ENCODE measurements around the gene ELAVL3.
"Not testable (repeated sequence)": the region's sequence is repeated elsewhere in the genome, so short reads cannot be mapped to it uniquely, and the experiment has no call there.

The ELAVL3 gene

GRCh38 chr19:11457831-11458230, 23.0 kb downstream of the ELAVL3 start:
- Mint-ChIP-seq H3K27ac (no peak overlapping the region), H3K9me3 (no peaks in the 10 kb centered on the region), H3K36me3 (ENCODE audit: low read depth) (no peaks in the 10 kb centered on the region), H3K27me3 (ENCODE audit: low read depth) (no peaks in the 10 kb centered on the region), H3K4me3 (no peak overlapping the region), H3K4me1 (ENCODE audit: low read depth) (no peaks in the 10 kb centered on the region)

- Mint-ChIP-seq H3K9me3 (no peaks in the 10 kb centered on the region), H3K4me3 (no peak overlapping the region), H3K27me3 (ENCODE audit: low read depth) (no peaks in the 10 kb centered on the region), H3K27ac (no peak overlapping the region), H3K4me1 (ENCODE audit: low read depth) (no peaks in the 10 kb centered on the region), H3K36me3 (ENCODE audit: low read depth) (no peaks in the 10 kb centered on the region)
Measured at GRCh38 chr19:11457115-11457514, 23.7 kb downstream of the ELAVL3 start.

GRCh38 chr19:11456659-11457058, 24.2 kb downstream of the ELAVL3 start:
- H3K4me1 Mint-ChIP-seq (ENCODE audit: low read depth), result no peaks in the 10 kb centered on the region
- no peak overlapping the region for H3K27ac Mint-ChIP-seq
- no peak overlapping the region for H3K4me3 Mint-ChIP-seq
- no peaks in the 10 kb centered on the region for H3K27me3 Mint-ChIP-seq (ENCODE audit: low read depth)
- no peaks in the 10 kb centered on the region for H3K36me3 Mint-ChIP-seq (ENCODE audit: low read depth)
- no peaks in the 10 kb centered on the region for H3K9me3 Mint-ChIP-seq

- H3K4me3 Mint-ChIP-seq; H3K27ac Mint-ChIP-seq; H3K9me3 Mint-ChIP-seq; H3K36me3 Mint-ChIP-seq (ENCODE audit: low read depth); H3K27me3 Mint-ChIP-seq (ENCODE audit: low read depth); H3K4me1 Mint-ChIP-seq (ENCODE audit: low read depth): not testable (repeated sequence)
Measured at GRCh38 chr19:11455233-11455554, 25.7 kb downstream of the ELAVL3 start.

- Mint-ChIP-seq H3K36me3 (ENCODE audit: low read depth) (no peaks in the 10 kb centered on the region), H3K9me3 (no peaks in the 10 kb centered on the region), H3K4me1 (ENCODE audit: low read depth) (no peaks in the 10 kb centered on the region), H3K27ac (no peak overlapping the region), H3K4me3 (no peak overlapping the region), H3K27me3 (ENCODE audit: low read depth) (no peaks in the 10 kb centered on the region)
Measured at GRCh38 chr19:11453468-11454341, 27.1 kb downstream of the ELAVL3 start.

GRCh38 chr19:11452620-11453310, 28.1 kb downstream of the ELAVL3 start:
- H3K9me3 Mint-ChIP-seq, result no peaks in the 10 kb centered on the region
- H3K36me3 Mint-ChIP-seq (ENCODE audit: low read depth), result no peaks in the 10 kb centered on the region
- H3K27ac Mint-ChIP-seq, result no peak overlapping the region
- H3K27me3 Mint-ChIP-seq (ENCODE audit: low read depth), result no peaks in the 10 kb centered on the region
- no peak overlapping the region for H3K4me3 Mint-ChIP-seq
- H3K4me1 Mint-ChIP-seq (ENCODE audit: low read depth), result no peaks in the 10 kb centered on the region

GRCh38 chr19:11451871-11452619, 28.8 kb downstream of the ELAVL3 start:
- Mint-ChIP-seq H3K27me3 (ENCODE audit: low read depth) (no peaks in the 10 kb centered on the region), H3K36me3 (ENCODE audit: low read depth) (no peaks in the 10 kb centered on the region), H3K4me3 (no peak overlapping the region), H3K27ac (no peak overlapping the region), H3K4me1 (ENCODE audit: low read depth) (no peaks in the 10 kb centered on the region), H3K9me3 (no peaks in the 10 kb centered on the region)

- Mint-ChIP-seq H3K27me3 (ENCODE audit: low read depth) (no peaks in the 10 kb centered on the region), H3K36me3 (ENCODE audit: low read depth) (no peaks in the 10 kb centered on the region), H3K27ac (no peak overlapping the region), H3K4me1 (ENCODE audit: low read depth) (no peaks in the 10 kb centered on the region), H3K4me3 (no peak overlapping the region), H3K9me3 (no peaks in the 10 kb centered on the region)
Measured at GRCh38 chr19:11451327-11451870, 29.4 kb downstream of the ELAVL3 start.

- Mint-ChIP-seq H3K27me3 (ENCODE audit: low read depth) (no peaks in the 10 kb centered on the region), H3K27ac (no peak overlapping the region), H3K4me3 (no peak overlapping the region), H3K36me3 (ENCODE audit: low read depth) (no peaks in the 10 kb centered on the region), H3K4me1 (ENCODE audit: low read depth) (no peaks in the 10 kb centered on the region), H3K9me3 (no peaks in the 10 kb centered on the region)
Measured at GRCh38 chr19:11450570-11451326, 30.1 kb downstream of the ELAVL3 start.

- H3K4me1 Mint-ChIP-seq (ENCODE audit: low read depth), result no peaks in the 10 kb centered on the region
- no peaks in the 10 kb centered on the region for H3K27me3 Mint-ChIP-seq (ENCODE audit: low read depth)
- no peaks in the 10 kb centered on the region for H3K9me3 Mint-ChIP-seq
- no peak overlapping the region for H3K4me3 Mint-ChIP-seq
- no peak overlapping the region for H3K27ac Mint-ChIP-seq
- peaks cover 1% of the 10 kb centered on the region for H3K36me3 Mint-ChIP-seq (ENCODE audit: low read depth)
Measured at GRCh38 chr19:11448923-11449554, 31.8 kb downstream of the ELAVL3 start.

GRCh38 chr19:11448410-11448809, 32.4 kb downstream of the ELAVL3 start:
- no peaks in the 10 kb centered on the region for H3K27me3 Mint-ChIP-seq (ENCODE audit: low read depth)
- no peak overlapping the region for H3K27ac Mint-ChIP-seq
- no peaks in the 10 kb centered on the region for H3K4me1 Mint-ChIP-seq (ENCODE audit: low read depth)
- H3K36me3 Mint-ChIP-seq (ENCODE audit: low read depth), result peaks cover 3% of the 10 kb centered on the region
- H3K9me3 Mint-ChIP-seq, result no peaks in the 10 kb centered on the region
- no peak overlapping the region for H3K4me3 Mint-ChIP-seq

- Mint-ChIP-seq H3K27me3 (ENCODE audit: low read depth) (no peaks in the 10 kb centered on the region), H3K4me3 (no peak overlapping the region), H3K36me3 (ENCODE audit: low read depth) (peaks cover 3% of the 10 kb centered on the region), H3K9me3 (no peaks in the 10 kb centered on the region), H3K4me1 (ENCODE audit: low read depth) (no peaks in the 10 kb centered on the region), H3K27ac (no peak overlapping the region)
Measured at GRCh38 chr19:11447347-11448262, 33.2 kb downstream of the ELAVL3 start.

Data from T-helper 1 cell treated with Interleukin-12 subunit alpha and Interleukin-12 subunit beta and Interleukin-4 antibody, amounts not matched to agents 30 μg/mL and 1 μg/mL, for 36 hours (primary cell).